Activated T-cell treated with anti-CD3 and anti-CD28 coated beads, Interleukin-2, amount 50 U/mL, for 72 hours (primary cell): ENCODE data around the gene DPH1. TPM values are rescaled to one million over a fixed set of nuclear protein-coding genes. Genes with fewer than 3 reads are reported as not detected.
A peak's percentile ranks its signal among the peaks of the same experiment; 100 is the strongest.
"Not testable (repeated sequence)": the region's sequence is repeated elsewhere in the genome, so short reads cannot be mapped to it uniquely, and the experiment has no call there.

ENCODE experiments used
- ATAC-seq, 2 donors: fragments of 150-1000 bp; cut with Tn5 transposase; replicated peaks in 1 of 2; 2 replicates each; pipeline ENCODE4 v1.10.0; 2021; ENCODE audit warnings: moderate library complexity in 2 of 2, mild to moderate bottlenecking in 1 of 2
- DNase-seq, 2 donors: peaks; one replicate each; pipeline ENCODE4 v3.0.0; 2021 to 2022; ENCODE audit warnings: mixed read lengths in 1 of 2
- H3K27ac Mint-ChIP-seq: one replicate; pipeline ENCODE4 v1.8.0; 2022; ENCODE audit warnings: mild to moderate bottlenecking, moderate library complexity, mixed read lengths
- H3K27me3 Mint-ChIP-seq: one replicate; pipeline ENCODE4 v1.8.0; 2022; ENCODE audit warnings: low read depth, mixed read lengths
- H3K36me3 Mint-ChIP-seq, 2 donors: one replicate each; pipeline ENCODE4 v1.8.0; 2022; ENCODE audit warnings: mixed read lengths in 2 of 2, mild to moderate bottlenecking in 1 of 2; ENCODE audit not compliant: insufficient read depth in 2 of 2
- H3K4me1 Mint-ChIP-seq: one replicate; pipeline ENCODE4 v1.8.0; 2022; ENCODE audit warnings: low read depth, mixed read lengths
- H3K4me3 Mint-ChIP-seq, 2 donors: one replicate each; pipeline ENCODE4 v1.8.0; 2022; ENCODE audit warnings: mild to moderate bottlenecking in 2 of 2, mixed read lengths in 2 of 2, moderate library complexity in 2 of 2
- H3K9me3 Mint-ChIP-seq, 2 donors: one replicate each; pipeline ENCODE4 v1.8.0; 2022; ENCODE audit warnings: mixed read lengths in 2 of 2
- total RNA-seq, 2 donors: library from RNA; stranded (reverse); gene quantifications; one replicate each; pipeline ENCODE4 v1.2.3, GENCODE V29; 2022

The DPH1 gene
- total RNA-seq, 2 donors from 2014 or later, result 36.8 to 40.8 TPM

DNA sequence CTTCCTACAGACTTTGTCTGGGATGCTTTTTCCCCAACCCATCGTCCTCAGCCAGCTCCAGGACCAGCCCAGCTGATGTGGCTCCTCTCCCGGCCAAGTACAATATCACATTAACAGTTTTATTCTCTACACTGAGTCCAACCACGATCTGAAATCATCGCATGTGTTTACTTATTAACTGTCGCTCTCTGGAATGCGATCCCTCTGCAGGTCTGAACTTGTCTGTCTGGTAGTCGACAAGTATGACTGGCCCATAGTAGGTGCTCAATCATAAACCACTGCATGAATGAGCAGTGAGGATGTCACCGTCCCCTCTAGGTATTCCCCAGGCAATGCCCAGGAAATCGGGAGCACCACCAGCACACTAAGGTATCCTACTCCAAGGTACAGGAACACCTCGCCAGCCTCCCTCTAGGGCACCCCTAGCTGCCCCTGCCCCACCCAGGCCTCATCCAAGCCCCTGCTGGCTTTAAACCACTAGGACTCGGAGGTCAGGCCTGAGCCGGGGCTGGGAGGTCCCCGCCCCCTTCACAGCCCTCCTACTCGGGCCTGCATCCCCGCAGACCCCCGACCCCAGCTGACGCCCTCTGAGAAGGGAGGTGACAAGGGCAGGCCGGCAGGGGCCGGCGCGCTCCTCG is 32.5 kb upstream of the DPH1 start:
- no peak for DNase-seq
- H3K4me1 Mint-ChIP-seq, result no peaks in the 10 kb centered on the region
- H3K4me3 Mint-ChIP-seq, result no peak overlapping the region
- ATAC-seq, result no peak
- no peaks in the 10 kb centered on the region for H3K36me3 Mint-ChIP-seq
- H3K9me3 Mint-ChIP-seq, result no peaks in the 10 kb centered on the region
- no peak overlapping the region for H3K27ac Mint-ChIP-seq
- H3K27me3 Mint-ChIP-seq, result peaks cover 30% of the 10 kb centered on the region

DNA sequence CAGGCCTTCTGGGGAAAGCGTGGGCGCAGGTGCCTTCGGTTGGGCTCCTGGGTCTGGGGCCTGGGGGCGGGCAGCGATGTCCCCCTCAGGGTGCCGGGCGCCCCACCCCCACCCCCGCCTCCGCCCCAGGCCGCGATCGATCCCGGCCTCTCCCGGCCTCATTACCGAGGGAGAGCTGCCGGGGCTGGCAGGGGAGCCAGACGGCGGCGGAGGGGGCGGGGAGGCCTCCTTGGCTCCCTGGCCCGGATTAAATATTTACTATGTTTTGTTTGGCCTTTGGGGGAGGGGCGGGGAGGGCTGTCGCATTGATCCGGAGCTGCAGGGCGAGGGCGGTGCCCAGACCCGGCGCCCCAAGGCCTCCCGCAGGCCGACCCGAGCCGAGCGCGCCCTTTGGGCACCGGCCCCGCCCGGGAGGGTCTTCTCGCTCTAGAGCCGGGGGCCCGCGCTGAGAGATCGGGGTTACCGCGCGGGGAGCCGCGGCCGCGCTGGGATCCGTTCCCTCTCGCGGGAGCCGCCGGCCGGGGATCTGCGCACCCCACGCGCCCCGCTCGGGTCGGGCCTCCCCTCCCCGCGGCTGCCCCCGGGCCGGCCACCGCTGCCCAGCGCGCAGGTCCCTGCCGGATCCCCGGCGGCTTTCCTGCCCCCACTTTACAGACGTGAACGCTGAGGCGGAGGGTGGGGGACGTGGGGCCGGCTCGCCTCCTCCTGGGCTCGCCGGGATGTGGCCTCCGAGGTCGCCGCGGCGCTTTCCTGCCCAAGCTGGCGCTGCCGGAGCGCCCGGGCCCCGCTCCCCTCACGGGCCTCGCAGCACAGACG is 31.8 kb upstream of the DPH1 start:
- Mint-ChIP-seq H3K9me3 (no peaks in the 10 kb centered on the region), H3K36me3 (no peaks in the 10 kb centered on the region), H3K4me3 (no peak overlapping the region), H3K4me1 (no peaks in the 10 kb centered on the region), H3K27me3 (peaks cover 30% of the 10 kb centered on the region), H3K27ac (no peak overlapping the region)
- DNase-seq (no peak), ATAC-seq (no peak)

DNA sequence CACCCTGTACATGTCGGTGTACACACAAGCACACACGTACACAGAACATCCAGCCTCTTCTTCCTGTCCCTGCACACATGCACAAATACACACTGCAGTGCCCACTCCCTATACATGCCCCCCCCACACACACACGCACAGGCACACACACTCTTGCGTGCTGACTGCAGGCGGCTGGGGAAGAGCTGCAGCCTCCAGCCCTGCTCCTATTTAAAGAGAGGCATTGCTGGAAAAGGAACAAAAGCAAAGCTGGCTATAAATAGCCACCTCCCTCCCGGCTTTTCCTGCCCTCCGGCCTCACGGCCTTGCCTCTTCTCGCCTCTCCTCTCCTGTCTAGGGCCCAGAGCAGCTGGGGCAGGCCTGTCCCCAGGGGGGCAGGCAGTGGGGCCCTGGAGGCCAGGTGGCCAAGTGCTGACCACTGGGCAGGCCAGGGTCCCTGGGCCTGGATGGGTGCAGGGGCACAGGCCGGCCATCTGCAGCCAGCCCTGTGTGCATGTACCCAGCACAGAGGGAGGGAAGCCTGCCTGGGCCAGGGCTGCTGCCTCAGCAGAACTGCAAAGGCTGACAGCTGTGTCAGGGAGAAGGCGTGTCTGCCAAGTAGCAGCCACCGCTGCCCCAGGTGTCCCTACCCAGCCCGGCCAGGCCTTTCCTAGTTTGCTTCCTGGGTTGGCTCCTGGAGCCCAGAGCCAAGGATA is 30.2 kb upstream of the DPH1 start:
- no peaks in the 10 kb centered on the region for H3K4me1 Mint-ChIP-seq
- H3K36me3 Mint-ChIP-seq, result no peaks in the 10 kb centered on the region
- peaks cover 30% of the 10 kb centered on the region for H3K27me3 Mint-ChIP-seq
- DNase-seq (no peak), ATAC-seq (no peak)
- peak overlapping the region in 1 of 2 donors; percentile 66 for H3K4me3 Mint-ChIP-seq
- H3K27ac Mint-ChIP-seq, result no peak overlapping the region
- no peaks in the 10 kb centered on the region for H3K9me3 Mint-ChIP-seq

DNA sequence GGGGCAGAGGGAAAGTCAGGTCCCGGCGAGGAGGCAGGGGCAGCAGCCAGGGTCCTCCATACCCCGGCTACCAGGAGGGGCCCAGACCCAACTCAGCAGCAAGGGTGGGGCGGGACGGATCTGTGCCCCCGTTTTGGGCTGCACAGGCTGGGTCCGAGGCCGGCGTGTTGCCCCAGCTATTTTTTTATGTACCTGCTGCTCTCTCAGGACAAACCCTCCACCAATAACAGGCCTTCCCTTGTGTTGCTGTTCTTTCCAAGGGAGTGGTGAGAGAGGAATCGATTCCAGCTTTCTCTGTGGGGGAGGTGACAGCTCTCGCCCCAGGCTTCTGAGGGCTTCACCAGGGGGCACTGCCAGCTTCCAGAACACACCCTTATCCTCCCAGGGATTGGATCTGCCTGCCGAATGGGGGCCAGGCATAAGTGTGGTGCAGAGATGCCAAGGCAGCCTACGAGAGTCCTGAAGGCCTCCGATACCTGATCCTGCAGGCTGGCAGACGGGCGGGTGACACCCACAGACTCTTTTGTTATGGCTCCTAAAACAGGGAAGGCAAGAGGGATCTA is 27.1 kb upstream of the DPH1 start:
- H3K36me3 Mint-ChIP-seq, result no peaks in the 10 kb centered on the region
- DNase-seq, result no peak
- peaks cover 14% of the 10 kb centered on the region for H3K27me3 Mint-ChIP-seq
- no peaks in the 10 kb centered on the region for H3K4me1 Mint-ChIP-seq
- H3K27ac Mint-ChIP-seq, result no peak overlapping the region
- H3K9me3 Mint-ChIP-seq, result no peaks in the 10 kb centered on the region
- no peak for ATAC-seq
- no peak overlapping the region for H3K4me3 Mint-ChIP-seq

GRCh38 chr17:2003525-2003924 is 26.4 kb upstream of the DPH1 start:
- H3K9me3 Mint-ChIP-seq, result no peaks in the 10 kb centered on the region
- H3K36me3 Mint-ChIP-seq, result no peaks in the 10 kb centered on the region
- H3K4me3 Mint-ChIP-seq, result no peak overlapping the region
- no peak overlapping the region for H3K27ac Mint-ChIP-seq
- H3K4me1 Mint-ChIP-seq, result no peaks in the 10 kb centered on the region
- DNase-seq (no peak), ATAC-seq (no peak)
- peaks cover 14% of the 10 kb centered on the region for H3K27me3 Mint-ChIP-seq

DNA sequence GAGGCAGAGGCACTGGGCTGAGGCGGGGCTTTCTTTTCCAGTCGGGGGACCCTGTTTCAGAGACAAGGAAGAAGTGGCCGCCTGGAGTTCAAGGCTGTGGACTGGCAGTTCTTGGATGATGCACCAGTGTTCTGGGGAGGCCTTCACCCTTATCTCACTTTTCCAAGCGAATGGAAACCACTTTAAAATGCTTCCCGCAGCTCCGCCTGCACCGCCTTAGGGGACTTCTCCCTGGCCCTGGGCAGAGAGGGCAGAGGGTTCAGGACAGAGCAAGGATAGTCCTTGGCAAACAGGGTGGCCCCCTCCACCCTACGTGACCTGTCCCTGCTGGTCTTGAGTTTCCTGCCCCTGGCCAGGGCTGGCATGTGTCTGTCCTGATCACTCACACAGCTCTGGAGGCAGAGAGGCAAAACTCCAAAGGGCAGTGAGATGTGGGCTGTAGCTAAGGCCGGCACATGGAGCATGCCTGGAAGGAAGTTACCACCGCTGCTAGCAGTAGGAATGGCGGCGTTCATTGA is 25.5 kb upstream of the DPH1 start:
- H3K9me3 Mint-ChIP-seq, result no peaks in the 10 kb centered on the region
- peaks cover 6% of the 10 kb centered on the region for H3K27me3 Mint-ChIP-seq
- no peak overlapping the region for H3K4me3 Mint-ChIP-seq
- no peak overlapping the region for H3K27ac Mint-ChIP-seq
- no peaks in the 10 kb centered on the region for H3K36me3 Mint-ChIP-seq
- no peaks in the 10 kb centered on the region for H3K4me1 Mint-ChIP-seq
- ATAC-seq (no peak), DNase-seq (no peak)

GRCh38 chr17:2008332-2009126 is 21.4 kb upstream of the DPH1 start:
- H3K36me3 Mint-ChIP-seq, result no peaks in the 10 kb centered on the region

GRCh38 chr17:2009737-2010136 is 20.2 kb upstream of the DPH1 start:
- Mint-ChIP-seq H3K36me3 (peaks cover 0 to 4% of the 10 kb centered on the region in 2 donors), H3K9me3 (no peaks in the 10 kb centered on the region), H3K27me3 (no peaks in the 10 kb centered on the region), H3K27ac (no peak overlapping the region), H3K4me1 (no peaks in the 10 kb centered on the region), H3K4me3 (no peak overlapping the region)
- no peak for ATAC-seq
- no peak for DNase-seq

More at GRCh38 chr17:2008332-2009126, 21.4 kb upstream of the DPH1 start:
- Mint-ChIP-seq H3K9me3 (no peaks in the 10 kb centered on the region), H3K4me1 (no peaks in the 10 kb centered on the region), H3K27ac (no peak overlapping the region), H3K27me3 (no peaks in the 10 kb centered on the region), H3K4me3 (no peak overlapping the region)
- no peak for DNase-seq
- no peak for ATAC-seq

- Mint-ChIP-seq H3K36me3 (peaks cover 0 to 4% of the 10 kb centered on the region in 2 donors), H3K27me3 (no peaks in the 10 kb centered on the region), H3K4me1 (no peaks in the 10 kb centered on the region), H3K27ac (no peak overlapping the region), H3K4me3 (no peak overlapping the region), H3K9me3 (no peaks in the 10 kb centered on the region)
- ATAC-seq (no peak), DNase-seq (no peak)
These were observed 18.3 kb upstream of the DPH1 start for GRCh38 chr17:2011411-2012371.

- peaks cover 0 to 4% of the 10 kb centered on the region in 2 donors for H3K36me3 Mint-ChIP-seq
- H3K4me3 Mint-ChIP-seq, result no peak overlapping the region
- H3K27ac Mint-ChIP-seq, result peak overlapping the region; percentile 27
- ATAC-seq (no peak), DNase-seq (no peak)
- no peaks in the 10 kb centered on the region for H3K4me1 Mint-ChIP-seq
- H3K9me3 Mint-ChIP-seq, result no peaks in the 10 kb centered on the region
- H3K27me3 Mint-ChIP-seq, result no peaks in the 10 kb centered on the region
These were observed 17.5 kb upstream of the DPH1 start for GRCh38 chr17:2012499-2012898.

- H3K36me3 Mint-ChIP-seq, H3K27me3 Mint-ChIP-seq, H3K27ac Mint-ChIP-seq, ATAC-seq, DNase-seq, H3K4me3 Mint-ChIP-seq, H3K9me3 Mint-ChIP-seq, H3K4me1 Mint-ChIP-seq: not testable (repeated sequence)
These were observed 16.5 kb upstream of the DPH1 start for GRCh38 chr17:2013220-2013993.
